Hepatocyte (in vitro differentiated cells): Measurements from ENCODE around the gene TAF1C.

ENCODE experiments used
- EZH2 ChIP-seq: fragments of 200-600 bp; sonication (generic); IDR thresholded peaks from 2 replicates; pipeline ENCODE4 v1.6.1; 2016; ENCODE audit warnings: antibody characterized with exemption, mild to moderate bottlenecking, borderline replicate concordance
- EZH2phosphoT487 ChIP-seq: fragments of 200-600 bp; sonication (generic); IDR thresholded peaks from one replicate; pipeline ENCODE4 v1.6.1; 2018; ENCODE audit warnings: antibody characterized with exemption, mild to moderate bottlenecking, low read depth, moderate library complexity; ENCODE audit not compliant: unreplicated experiment, severe bottlenecking
- TF ChIP-seq, protein P1 (sequence below): fragments of 200-600 bp; sonication (generic); IDR thresholded peaks from 2 replicates; pipeline ENCODE4 v1.5.1; 2016; ENCODE audit warnings: antibody characterized with exemption, mild to moderate bottlenecking; ENCODE audit not compliant: poor library complexity

DNA sequence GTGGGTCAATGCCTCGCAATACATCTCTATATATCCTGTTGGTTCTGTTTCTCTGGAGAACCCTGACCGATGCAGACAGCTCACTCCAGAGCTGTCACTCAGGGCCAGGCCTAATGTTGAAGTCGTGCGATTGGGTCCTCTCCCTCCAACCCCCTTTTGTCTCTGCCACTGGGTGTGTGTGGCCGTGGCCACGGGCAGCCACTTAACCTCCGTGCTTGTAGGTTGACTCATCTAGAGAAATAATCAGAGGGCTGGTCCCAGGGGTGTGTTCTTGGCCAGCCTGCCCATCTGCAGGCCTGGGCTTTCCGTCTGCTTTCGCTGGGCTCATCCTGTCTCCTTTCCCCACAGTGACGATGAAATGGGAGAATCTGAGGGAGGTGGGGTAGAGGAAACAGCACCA lies 11.5 kb upstream of the TAF1C start:
- TF ChIP-seq EZH2 (no peak), EZH2phosphoT487 (no peak)
- TF ChIP-seq, protein P1, sequence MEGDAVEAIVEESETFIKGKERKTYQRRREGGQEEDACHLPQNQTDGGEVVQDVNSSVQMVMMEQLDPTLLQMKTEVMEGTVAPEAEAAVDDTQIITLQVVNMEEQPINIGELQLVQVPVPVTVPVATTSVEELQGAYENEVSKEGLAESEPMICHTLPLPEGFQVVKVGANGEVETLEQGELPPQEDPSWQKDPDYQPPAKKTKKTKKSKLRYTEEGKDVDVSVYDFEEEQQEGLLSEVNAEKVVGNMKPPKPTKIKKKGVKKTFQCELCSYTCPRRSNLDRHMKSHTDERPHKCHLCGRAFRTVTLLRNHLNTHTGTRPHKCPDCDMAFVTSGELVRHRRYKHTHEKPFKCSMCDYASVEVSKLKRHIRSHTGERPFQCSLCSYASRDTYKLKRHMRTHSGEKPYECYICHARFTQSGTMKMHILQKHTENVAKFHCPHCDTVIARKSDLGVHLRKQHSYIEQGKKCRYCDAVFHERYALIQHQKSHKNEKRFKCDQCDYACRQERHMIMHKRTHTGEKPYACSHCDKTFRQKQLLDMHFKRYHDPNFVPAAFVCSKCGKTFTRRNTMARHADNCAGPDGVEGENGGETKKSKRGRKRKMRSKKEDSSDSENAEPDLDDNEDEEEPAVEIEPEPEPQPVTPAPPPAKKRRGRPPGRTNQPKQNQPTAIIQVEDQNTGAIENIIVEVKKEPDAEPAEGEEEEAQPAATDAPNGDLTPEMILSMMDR: no peak
